Fibroblast of lung (primary cell): ENCODE results near the gene SESN1.

Experiments used
- CTCF ChIP-seq, 2 donors: IDR thresholded peaks in 1 of 2; conservative IDR thresholded peaks in 1 of 2; 1 replicate in 1 of 2; 2 replicates in 1 of 2; pipeline ENCODE4 v1.5.1; 2011 to 2012; ENCODE audit warnings: low read length in 2 of 2, control low read depth in 1 of 2, inconsistent platforms in 1 of 2, low read depth in 1 of 2, mild to moderate bottlenecking in 1 of 2
- EZH2 ChIP-seq: IDR thresholded peaks from 2 replicates; pipeline ENCODE4 v1.5.1; 2012; ENCODE audit warnings: low read length, control low read depth, mild to moderate bottlenecking; ENCODE audit errors: missing control alignments

GRCh38 chr6:109024368-109024767 is 70.3 kb downstream of the SESN1 start:
- no peak for TF ChIP-seq CTCF (conservative IDR thresholded peaks at IDR 0.05 in 1 of 2, IDR thresholded peaks at IDR 0.05 in 1 of 2; ENCODE audit: low read depth in 1 of 2, low read length in 2 of 2)
- TF ChIP-seq EZH2, result no peak
